ENCODE data around the gene SYCN.

The SYCN gene

DNA sequence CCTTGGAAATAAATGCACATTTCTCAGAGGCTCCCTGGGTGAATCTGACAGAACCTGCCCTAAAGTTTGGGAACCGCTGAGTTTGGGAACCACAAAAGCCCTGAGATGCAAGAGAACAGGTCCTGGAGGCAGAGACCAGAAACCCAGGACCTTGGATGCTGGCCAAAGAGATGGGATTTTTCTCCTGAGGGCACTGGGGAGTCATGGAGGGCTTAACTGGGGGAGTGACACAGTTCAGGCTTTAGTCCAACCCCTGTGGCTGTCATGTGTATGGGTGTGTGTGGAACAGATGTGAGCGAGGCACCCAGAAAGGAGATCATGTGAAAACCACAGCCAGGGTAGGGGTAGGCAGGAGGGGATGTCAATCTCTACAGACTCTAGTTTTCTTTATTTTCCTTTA, 11.2 kb downstream of the SYCN start:
- no peak for DNase-seq

DNA sequence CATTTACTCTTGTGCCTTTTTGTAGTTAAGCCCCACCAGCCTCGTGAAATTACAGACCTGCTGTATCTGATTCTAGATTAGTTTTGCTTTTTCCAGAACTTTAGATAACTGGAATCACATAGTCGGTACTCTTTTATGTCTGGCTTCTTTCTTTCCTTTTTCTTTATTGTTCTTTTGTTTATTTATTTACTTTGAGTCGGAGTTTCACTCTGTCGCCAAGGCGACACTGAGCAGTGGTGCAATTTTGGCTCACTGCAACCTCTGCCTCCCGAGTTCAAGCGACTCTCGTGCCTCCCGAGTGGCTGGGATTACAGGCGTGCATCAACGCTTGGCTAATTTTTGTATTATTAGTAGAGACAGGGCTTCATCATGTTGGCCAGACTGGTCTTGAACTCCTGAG, 13.3 kb downstream of the SYCN start:
- no peak for DNase-seq

DNA sequence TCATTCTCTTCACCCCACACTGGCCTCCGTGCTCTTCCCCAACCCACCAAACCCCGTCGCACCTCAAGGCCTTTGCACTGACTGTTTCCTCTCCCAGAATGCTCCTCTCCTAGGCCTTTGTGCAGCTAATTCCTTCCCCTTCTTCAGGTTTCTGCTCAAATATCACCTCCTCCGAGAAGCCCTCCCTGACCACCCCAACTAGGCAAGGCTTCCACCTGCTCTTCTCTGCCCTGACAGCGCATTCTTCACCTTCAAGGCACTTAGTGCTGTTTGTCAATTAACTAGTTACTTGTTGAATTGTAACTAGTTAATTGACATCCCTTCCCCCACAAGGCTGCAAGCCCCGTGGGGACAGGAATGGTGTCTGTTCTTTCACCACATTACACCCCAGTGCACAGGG, 15.1 kb downstream of the SYCN start:
- DNase-seq = no peak

DNA sequence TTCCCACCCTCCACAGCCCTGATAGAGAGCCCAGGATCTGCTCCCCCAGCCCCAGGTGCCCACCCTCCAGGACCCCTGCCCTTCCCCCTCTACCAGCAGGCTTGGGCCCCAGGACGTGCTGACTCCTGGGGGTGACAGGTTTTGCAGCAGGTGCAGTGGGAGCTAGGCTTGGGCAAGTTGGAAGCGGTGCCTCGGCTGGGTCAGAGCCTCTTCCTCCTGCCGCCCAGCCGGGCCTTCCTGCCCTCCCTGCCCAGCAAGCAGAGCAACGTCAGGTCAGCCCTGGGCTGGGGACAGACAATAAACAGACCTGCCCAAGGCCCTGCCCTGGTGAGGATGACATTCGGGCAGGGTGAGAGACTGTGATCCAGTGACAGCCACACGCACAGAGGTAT, 16.5 kb downstream of the SYCN start:
- no peak for DNase-seq

DNA sequence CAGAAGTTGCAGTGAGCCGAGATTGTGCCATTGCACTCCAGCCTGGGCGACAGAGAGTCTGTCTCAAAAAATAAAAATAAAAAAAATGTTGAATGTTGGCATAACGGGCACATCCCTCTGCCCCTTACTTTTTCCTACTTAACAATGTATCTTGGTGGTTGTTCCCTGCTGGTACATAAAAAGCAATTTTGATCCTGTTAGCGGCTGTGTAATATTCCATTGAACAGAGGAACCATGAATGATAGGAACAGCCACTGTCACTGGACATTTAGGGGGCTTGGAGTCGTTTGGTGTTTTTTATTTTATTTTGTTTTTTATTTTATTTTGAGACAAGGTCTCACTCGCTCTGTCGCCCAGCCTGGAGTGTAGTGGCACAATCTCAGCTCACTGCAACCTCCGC, 17.7 kb downstream of the SYCN start:
- no peak for DNase-seq

DNA sequence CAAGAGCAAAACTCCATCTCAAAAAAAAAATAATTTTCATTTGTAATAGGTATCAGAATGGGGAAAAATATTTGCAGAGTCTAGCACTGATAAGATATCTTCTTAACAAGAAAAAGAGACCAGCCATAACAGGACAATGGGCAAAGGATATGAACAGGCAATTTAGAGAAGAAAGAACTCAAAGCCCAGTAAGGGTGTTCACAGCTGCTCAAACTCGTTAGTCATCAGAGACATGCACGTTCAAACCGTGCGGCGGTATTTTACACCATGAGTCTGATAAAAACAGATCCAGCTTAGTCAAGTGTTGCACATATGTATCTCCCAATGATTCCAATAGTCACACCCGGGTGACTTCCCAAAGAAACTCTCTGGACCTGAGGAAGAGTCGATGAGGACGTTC, 21.0 kb downstream of the SYCN start:
- DNase-seq = no peak

DNA sequence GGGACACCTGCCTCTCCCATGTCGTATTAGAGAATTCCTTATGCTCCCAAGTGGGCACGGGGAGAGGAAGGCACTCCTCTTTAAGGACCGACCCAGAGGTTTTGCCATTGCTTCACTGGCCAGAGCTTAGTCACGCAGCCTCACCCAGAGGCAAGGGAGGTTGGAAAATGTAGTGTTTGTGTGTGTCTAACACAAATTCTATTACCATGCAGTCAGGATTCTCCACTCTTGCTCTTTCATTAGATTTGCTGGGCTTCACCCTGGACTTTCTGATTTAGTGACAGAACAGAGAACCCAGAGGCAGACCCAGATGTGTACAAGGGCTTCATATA, 21.9 kb downstream of the SYCN start:
- DNase-seq = no peak

DNA sequence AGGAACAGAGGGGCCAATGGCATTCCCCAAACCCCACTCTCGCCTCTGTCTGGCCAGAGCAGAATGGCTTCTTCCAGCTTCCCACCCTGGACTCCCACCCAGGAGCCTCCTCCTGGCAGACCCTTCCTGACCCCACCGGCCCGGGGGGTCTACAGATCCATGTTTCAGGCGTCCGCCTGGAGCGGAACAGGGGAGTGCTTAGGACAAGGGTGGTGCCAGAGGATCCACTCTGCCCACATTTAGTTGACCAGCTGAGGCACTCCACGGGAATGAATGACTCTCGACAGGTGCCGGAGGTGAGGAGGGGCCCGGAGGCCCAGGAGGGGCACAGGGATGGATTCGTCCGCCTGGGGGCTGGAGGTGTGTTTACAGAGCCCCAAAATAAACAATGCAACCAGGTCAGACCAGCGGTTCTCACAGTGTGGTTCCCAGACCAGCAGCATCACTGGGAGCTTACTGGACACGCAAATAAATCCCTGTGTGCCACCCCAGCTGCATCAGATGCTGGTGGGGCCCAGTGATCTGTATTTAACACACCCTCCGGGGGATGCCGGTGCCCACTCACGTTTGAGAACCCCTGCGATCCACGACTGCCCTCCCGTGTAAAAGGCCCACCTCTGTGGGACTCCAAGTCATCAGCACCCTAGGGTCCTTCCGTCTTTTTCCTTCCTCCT, 22.4 kb downstream of the SYCN start:
- DNase-seq = no peak

DNA sequence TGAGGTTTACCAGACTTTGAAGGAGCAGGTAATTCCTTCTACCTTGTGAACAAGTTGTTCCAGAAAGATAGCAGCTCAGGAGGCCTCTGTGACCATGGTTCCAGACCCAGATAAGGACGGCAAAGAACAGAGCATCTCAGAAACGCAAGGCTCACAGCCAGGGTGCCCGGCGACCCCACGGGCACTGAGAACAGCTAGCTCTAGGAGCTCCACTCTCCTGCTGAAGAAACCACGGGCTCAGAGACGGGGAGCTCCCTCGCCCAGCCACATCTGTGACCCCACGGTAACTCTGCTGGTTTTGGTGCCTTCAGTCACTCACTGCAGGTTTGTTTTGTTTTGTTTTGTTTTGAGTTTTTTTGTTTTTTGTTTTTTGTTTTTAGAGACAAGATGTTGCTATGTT, 23.3 kb downstream of the SYCN start:
- DNase-seq = no peak

DNA sequence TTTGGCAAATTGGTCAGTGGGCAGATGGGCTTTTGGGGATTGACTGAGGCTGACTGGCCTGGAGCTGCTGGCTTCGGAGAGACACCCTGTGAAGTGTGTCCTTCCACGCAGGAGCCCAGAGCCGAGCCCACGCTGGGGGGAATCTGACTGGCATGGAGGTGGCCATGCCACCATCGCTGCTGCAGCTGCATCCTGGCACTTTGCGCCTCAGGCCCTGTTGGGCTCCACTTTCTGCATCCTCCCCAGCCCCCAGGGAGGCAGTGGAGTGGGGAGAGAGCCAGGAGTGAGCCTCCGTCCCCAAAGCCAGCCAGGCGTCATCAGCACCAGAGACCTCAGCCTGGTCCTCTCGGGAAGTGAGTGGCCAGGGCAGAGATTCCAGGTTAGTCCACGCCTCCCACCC, 24.3 kb downstream of the SYCN start:
- no peak for DNase-seq

DNA sequence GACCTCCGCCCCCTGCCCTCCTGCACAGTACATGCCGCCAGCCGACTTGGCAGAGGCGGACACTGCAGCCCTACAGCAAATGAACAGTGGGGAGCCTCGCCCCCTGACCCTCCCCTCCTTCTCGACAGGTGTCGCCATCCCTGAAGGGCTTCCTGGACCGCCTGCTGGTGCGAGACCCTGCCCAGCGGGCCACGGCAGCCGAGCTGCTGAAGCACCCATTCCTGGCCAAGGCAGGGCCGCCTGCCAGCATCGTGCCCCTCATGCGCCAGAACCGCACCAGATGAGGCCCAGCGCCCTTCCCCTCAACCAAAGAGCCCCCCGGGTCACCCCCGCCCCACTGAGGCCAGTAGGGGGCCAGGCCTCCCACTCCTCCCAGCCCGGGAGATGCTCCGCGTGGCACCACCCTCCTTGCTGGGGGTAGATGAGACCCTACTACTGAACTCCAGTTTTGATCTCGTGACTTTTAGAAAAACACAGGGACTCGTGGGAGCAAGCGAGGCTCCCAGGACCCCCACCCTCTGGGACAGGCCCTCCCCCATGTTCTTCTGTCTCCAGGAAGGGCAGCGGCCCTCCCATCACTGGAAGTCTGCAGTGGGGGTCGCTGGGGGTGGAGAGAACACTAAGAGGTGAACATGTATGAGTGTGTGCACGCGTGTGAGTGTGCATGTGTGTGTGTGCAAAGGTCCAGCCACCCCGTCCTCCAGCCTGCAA, 25.6 kb downstream of the SYCN start:
- DNase-seq = no peak

DNA sequence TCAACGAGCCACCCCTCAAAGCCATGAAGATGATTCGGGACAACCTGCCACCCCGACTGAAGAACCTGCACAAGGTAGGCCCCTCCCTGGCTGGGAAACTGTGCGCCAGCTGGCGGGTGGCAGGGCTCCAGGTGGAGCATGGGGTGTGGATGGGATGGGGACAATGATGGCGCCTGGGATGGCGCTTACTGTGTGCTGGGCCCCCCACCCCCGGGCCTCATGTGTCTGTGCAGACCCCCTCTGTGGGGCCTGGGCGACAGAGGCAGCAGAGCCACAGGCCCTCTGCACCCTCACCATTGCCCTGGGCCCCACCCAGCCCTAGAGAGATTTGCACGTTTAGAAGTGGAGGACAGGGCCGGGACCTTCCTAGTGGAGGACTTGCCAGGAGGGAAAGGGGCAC, 26.3 kb downstream of the SYCN start:
- DNase-seq = no peak

DNA sequence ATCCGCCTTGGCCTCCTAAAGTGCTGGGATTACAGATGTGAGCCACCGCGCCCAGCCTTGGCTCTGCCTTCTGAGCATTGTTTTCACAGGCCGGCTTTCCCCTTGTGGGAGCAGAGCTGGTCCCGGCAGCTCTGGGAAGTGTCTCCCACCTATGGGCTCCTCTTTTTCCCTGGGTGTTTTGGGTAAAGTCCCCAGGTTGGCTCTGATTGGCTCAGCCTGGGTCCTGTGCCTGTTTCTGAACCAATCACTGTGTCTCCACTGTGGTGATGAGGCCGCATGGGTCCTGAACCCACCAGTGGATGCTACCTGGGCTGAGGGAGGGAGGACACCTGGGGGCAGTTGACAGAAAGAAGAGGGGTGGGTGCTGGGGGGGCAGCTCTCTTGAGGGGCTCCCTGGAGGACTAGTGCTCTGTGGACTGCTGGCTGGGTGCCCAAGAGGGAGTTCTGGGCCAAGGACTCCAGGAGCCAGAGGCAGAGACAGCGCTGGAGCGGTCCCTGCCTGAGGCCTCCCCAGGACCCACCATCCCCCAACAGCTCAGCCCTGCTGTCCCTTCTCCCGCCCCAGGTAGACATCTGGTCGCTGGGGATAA, 26.9 kb downstream of the SYCN start:
- DNase-seq = no peak

DNA sequence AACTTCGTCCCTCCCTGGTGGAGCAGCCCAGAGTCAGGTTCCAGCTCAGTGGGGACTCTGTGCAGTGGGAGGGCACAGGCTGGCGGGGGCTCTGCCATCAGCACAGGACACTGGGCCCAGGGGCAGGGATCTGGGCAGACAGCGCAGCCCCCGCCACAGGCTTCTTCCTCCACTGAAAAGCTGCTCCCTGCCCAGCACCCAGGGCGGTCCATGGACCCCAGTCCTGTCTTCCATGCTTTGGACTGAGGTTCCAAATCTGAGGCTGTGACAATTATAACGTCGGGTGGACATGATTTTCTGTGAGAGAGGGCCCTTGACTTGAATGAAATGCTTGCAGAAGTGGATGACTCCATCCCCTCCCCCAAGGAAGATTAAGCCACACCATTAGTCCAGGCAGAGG, 28.5 kb downstream of the SYCN start:
- DNase-seq = no peak

DNA sequence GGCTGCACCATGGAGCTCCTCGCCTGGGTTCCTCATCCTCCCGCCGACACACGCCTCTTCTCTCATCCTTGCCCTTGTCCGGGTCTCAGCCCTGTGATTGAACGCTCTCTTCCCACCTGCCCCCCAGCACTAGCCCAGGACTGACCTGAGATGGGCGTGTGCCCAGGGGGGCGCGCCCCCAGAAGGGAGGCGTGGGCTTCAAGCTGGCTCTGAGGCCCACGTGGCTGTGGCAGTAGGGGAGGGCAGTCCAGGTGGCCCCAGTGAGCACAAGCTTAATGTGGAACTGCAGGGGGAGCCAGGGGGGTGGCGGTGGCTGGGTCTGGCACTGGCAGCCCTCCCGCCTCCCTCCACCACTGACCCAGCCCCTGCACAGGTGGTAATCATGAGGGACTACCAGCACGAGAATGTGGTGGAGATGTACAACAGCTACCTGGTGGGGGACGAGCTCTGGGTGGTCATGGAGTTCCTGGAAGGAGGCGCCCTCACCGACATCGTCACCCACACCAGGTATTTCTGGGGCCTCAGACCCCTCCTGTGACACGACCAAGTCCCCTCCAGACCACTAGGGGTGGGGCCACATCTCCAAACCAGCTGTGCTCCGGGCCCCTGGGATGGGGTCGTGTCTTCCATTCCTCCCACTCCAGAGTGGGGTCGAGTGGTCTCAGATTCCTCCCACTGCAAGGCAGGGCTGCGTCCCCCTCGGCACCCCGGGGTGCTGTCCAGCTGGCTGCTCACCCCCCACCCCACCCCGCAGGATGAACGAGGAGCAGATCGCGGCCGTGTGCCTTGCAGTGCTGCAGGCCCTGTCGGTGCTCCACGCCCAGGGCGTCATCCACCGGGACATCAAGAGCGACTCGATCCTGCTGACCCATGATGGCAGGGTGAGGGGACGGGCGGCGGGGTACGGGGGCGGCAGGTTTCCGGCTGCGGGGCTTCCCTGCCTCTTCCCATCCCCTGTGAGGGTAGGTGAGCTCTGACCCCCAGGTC, 29.2 kb downstream of the SYCN start:
- no peak for DNase-seq

DNA sequence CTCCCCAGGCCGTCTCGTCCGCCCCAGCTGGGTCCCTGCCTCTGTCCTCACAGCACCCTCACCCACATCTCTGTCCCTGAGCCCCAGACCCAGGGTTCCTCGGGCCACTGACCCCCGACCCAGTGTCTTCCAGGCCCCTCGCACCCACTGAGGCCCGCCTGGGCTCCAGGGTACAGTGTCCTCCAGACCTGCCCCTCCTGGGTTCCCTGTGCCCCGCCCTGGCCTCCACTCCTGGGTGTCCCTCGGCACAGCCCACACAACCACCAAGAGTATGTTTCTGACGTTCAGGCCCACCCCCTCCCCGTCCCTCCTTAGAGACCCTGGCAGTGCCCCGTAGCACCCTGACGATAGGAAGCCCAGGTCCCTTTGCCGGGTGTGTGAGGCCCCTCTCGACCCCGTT, 29.9 kb downstream of the SYCN start:
- no peak for DNase-seq

DNA sequence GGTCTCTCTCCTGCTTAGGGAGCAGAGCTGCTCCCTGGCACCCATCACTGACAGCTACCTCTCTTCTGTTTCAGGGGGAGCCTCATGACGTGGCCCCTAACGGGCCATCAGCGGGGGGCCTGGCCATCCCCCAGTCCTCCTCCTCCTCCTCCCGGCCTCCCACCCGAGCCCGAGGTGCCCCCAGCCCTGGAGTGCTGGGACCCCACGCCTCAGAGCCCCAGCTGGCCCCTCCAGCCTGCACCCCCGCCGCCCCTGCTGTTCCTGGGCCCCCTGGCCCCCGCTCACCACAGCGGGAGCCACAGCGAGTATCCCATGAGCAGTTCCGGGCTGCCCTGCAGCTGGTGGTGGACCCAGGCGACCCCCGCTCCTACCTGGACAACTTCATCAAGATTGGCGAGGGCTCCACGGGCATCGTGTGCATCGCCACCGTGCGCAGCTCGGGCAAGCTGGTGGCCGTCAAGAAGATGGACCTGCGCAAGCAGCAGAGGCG, 30.5 kb downstream of the SYCN start:
- no peak for DNase-seq

DNA sequence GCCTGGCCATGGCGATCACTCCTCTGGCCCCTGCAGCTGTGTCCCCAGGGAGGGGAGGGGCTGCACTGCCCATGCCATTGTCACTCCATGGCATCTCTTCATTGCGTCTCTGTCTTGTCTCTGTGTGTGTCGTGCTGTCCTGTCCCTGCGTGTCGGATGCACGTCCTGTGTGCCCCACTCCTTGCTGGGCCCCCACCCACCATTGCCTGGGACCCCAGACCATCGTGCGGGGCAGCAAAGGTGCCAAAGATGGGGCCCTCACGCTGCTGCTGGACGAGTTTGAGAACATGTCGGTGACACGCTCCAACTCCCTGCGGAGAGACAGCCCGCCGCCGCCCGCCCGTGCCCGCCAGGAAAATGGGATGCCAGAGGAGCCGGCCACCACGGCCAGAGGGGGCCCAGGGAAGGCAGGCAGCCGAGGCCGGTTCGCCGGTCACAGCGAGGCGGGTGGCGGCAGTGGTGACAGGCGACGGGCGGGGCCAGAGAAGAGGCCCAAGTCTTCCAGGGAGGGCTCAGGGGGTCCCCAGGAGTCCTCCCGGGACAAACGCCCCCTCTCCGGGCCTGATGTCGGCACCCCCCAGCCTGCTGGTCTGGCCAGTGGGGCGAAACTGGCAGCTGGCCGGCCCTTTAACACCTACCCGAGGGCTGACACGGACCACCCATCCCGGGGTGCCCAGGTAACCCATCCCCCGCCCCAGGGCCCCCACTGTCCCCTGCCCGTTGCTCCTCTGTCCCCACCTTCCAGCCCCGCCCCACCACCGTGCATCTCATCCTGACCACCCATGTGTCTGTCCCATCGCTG, 31.2 kb downstream of the SYCN start:
- no peak for DNase-seq

DNA sequence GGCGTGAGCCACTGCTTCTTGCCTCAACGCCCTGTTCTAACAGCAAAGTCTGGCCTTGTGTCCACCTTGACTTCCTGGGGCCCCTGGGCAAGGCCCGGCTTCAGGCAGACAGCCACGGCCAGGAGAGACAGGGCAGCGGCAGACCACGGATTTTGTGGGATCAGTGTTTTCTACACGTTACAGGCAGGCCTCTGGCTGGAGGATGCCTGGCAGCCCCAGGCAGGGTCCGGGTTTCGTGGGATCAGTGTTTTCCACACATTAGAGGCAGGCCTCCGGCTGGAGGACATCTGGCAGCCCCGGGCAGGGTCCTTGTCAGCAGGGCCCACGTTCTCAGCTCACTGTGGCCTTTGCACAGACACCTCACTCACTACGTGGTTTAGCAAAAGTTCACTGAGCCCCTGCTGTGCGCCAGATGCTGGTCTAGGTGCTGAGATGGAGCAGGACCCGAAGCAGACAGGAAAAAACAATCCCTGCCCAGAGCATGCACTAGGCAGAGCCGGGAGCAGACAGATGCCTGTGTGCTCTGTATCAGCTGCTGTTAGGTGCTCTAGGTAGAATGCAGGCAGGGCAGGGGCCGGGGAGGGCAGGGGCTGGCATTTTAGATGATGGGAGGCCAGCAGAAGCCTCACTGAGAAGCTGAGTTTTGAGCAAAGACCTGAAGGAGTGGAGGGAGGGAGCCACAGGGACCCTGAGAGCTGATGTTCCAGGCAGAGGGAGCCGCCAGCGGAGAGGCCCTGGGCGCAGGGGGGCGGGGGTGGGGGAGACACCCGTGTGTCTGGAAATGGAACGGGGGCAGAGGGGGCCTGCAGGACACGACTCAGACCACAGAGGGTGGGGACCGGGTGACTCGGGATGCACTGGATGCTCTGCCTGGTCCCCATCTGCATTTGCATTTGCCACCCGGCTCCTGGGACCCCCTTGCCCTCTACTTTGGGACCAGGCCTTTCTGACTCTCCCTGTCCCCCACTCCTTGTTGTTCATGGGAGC, 32.3 kb downstream of the SYCN start:
- no peak for DNase-seq

DNA sequence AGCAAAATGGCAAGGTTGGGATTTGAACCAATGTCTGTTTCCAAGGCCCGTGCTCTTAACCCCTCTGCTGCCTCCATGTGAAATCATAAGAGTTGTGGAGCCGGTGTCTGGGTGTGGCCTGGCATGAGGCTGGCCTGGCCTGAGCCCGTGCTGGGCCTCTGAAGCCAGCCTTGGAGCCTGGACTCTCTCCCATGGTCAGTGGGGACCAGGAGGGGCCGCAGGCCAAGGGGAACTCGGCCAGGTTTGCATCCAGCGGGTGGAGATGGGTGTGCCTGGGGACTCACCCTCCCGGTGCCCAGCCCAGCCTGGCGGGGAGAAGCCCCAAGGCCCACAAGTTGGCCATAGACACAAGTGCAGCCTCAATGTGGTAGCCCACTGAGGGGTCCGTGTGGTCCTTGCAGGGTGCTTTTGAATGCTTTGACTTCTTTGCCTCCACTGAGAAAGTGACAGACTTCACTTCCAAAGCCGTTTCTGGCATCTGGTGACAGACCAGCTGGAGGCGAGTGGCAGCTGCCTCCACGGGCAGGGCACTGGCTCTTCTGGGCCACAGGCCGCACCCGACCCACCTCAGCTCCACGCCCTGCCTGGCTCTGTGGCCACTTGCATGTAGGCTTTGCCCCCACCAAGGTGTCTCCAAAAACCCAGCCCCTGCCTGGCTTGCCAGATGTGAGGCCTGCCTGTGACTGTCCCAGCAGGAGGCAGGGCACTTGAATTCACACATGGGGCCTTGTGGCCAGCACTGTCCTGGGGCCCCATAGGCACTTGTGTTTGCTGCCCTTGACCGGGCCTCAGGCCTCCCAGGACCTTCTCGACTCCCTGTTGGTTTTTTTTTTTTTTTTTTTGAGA, 33.5 kb downstream of the SYCN start:
- no peak for DNase-seq

Measured in activated T-cell treated with anti-CD3 and anti-CD28 coated beads, Interleukin-2, amount 50 U/mL, for 48 hours (primary cell).